ENCODE measurements around the gene ADGRG1. TPM values are rescaled to one million over a fixed set of nuclear protein-coding genes. Genes with fewer than 3 reads are reported as not detected.
A peak's percentile ranks its signal among the peaks of the same experiment; 100 is the strongest.

The ADGRG1 gene
- total RNA-seq, 1 experiment from 2014 or later: 26.9 TPM

GRCh38 chr16:57682809-57683635 is 54.6 kb downstream of the ADGRG1 start:
- DNase-seq (ENCODE audit: low spot score): no peak

- DNase-seq (ENCODE audit: low spot score): no peak
These were observed 55.5 kb downstream of the ADGRG1 start for GRCh38 chr16:57683636-57684545.

GRCh38 chr16:57684626-57685358 is 56.4 kb downstream of the ADGRG1 start:
- no peak for DNase-seq (ENCODE audit: low spot score)

- no peak for DNase-seq (ENCODE audit: low spot score)
These were observed 57.2 kb downstream of the ADGRG1 start for GRCh38 chr16:57685633-57686032.

GRCh38 chr16:57686577-57686976 is 58.1 kb downstream of the ADGRG1 start:
- DNase-seq (ENCODE audit: low spot score): no peak

- no peak for DNase-seq (ENCODE audit: low spot score)
These were observed 59.0 kb downstream of the ADGRG1 start for GRCh38 chr16:57687363-57687929.

- no peak for DNase-seq (ENCODE audit: low spot score)
These were observed 60.1 kb downstream of the ADGRG1 start for GRCh38 chr16:57688487-57688986.

- no peak for DNase-seq (ENCODE audit: low spot score)
These were observed 60.7 kb downstream of the ADGRG1 start for GRCh38 chr16:57688987-57689761.

GRCh38 chr16:57689762-57690558 is 61.5 kb downstream of the ADGRG1 start:
- DNase-seq (ENCODE audit: low spot score): no peak

GRCh38 chr16:57690782-57691471 is 62.5 kb downstream of the ADGRG1 start:
- no peak for DNase-seq (ENCODE audit: low spot score)

GRCh38 chr16:57692636-57693035 is 64.2 kb downstream of the ADGRG1 start:
- no peak for DNase-seq (ENCODE audit: low spot score)

GRCh38 chr16:57693550-57693949 is 65.1 kb downstream of the ADGRG1 start:
- no peak for DNase-seq (ENCODE audit: low spot score)

- no peak for DNase-seq (ENCODE audit: low spot score)
These were observed 65.8 kb downstream of the ADGRG1 start for GRCh38 chr16:57694231-57694724.

- peak; percentile 28 for DNase-seq (ENCODE audit: low spot score)
These were observed 66.6 kb downstream of the ADGRG1 start, which contains the start of gene DRC7 for GRCh38 chr16:57694725-57695679. Gene DRC7, plus strand, starts transcription at chr16:57694806. Its CDS starts 3,144 bp downstream, at chr16:57697950.

GRCh38 chr16:57695680-57696069 is 67.2 kb downstream of the ADGRG1 start:
- DNase-seq (ENCODE audit: low spot score): no peak

- DNase-seq (ENCODE audit: low spot score): no peak
These were observed 67.8 kb downstream of the ADGRG1 start for GRCh38 chr16:57696240-57696639.

GRCh38 chr16:57697896-57698537 is 69.6 kb downstream of the ADGRG1 start:
- DNase-seq (ENCODE audit: low spot score): no peak

All from A172 (cell line).